Fibroblast of skin of right quadriceps (primary cell): ENCODE results near the gene CDK5R1.

Source experiments
- DNase-seq: peaks from one replicate; pipeline ENCODE4 v3.0.0-alpha.2; 2013

CDK5R1 gene

GRCh38 chr17:32494621-32495358 lies 8.0 kb downstream of the CDK5R1 start:
- DNase-seq = no peak

- DNase-seq = peak; percentile 28
Observed at GRCh38 chr17:32495359-32496231, 8.8 kb downstream of the CDK5R1 start.

GRCh38 chr17:32496395-32497073 lies 9.7 kb downstream of the CDK5R1 start:
- peak; percentile 92 for DNase-seq

- peak; percentile 31 for DNase-seq
Observed at GRCh38 chr17:32497431-32498205, 10.8 kb downstream of the CDK5R1 start.

GRCh38 chr17:32498391-32498790 lies 11.6 kb downstream of the CDK5R1 start:
- peak; percentile 27 for DNase-seq

GRCh38 chr17:32502013-32502412 lies 15.2 kb downstream of the CDK5R1 start:
- DNase-seq = no peak

- DNase-seq = no peak
Observed at GRCh38 chr17:32502710-32503109, 15.9 kb downstream of the CDK5R1 start.

GRCh38 chr17:32503251-32504165 lies 16.7 kb downstream of the CDK5R1 start:
- no peak for DNase-seq

GRCh38 chr17:32504166-32504990 lies 17.6 kb downstream of the CDK5R1 start:
- DNase-seq = peak; percentile 78

GRCh38 chr17:32508926-32509325 lies 22.1 kb downstream of the CDK5R1 start:
- DNase-seq = no peak

- DNase-seq = no peak
Observed at GRCh38 chr17:32510466-32510865, 23.7 kb downstream of the CDK5R1 start.

- DNase-seq = no peak
Observed at GRCh38 chr17:32512328-32512727, 25.5 kb downstream of the CDK5R1 start.

GRCh38 chr17:32513579-32513978 lies 26.8 kb downstream of the CDK5R1 start:
- no peak for DNase-seq

- no peak for DNase-seq
Observed at GRCh38 chr17:32514606-32515005, 27.8 kb downstream of the CDK5R1 start.

- DNase-seq = no peak
Observed at GRCh38 chr17:32515677-32516383, 29.0 kb downstream of the CDK5R1 start.

- DNase-seq = no peak
Observed at GRCh38 chr17:32516450-32516849, 29.7 kb downstream of the CDK5R1 start.

GRCh38 chr17:32516940-32517701 lies 30.3 kb downstream of the CDK5R1 start:
- no peak for DNase-seq

GRCh38 chr17:32517982-32518381 lies 31.2 kb downstream of the CDK5R1 start:
- DNase-seq = no peak

GRCh38 chr17:32518646-32519227 lies 31.9 kb downstream of the CDK5R1 start:
- DNase-seq = no peak
